GM06990 (cell line): ENCODE data around the gene DIAPH2.

Experiments
- DNase-seq: peaks from one replicate; pipeline ENCODE4 v3.0.0-alpha.2; 2011; ENCODE audit not compliant: insufficient read length; ENCODE audit errors: extremely low read depth
- H3K27me3 ChIP-seq: replicated peaks from 2 replicates; pipeline ENCODE4 v1.6.0; 2011; ENCODE audit warnings: low read length; ENCODE audit not compliant: control insufficient read depth, insufficient read depth
- H3K36me3 ChIP-seq: 2 replicates; pipeline ENCODE4 v1.5.1; 2011; ENCODE audit warnings: low read length; ENCODE audit not compliant: control insufficient read depth, insufficient read depth
- H3K4me3 ChIP-seq: replicated peaks from 2 replicates; pipeline ENCODE4 v1.5.1; 2011; ENCODE audit warnings: low read depth, mild to moderate bottlenecking, control low read depth, low read length
- CTCF ChIP-seq: IDR thresholded peaks from 2 replicates; pipeline ENCODE4 v1.5.1; 2011; ENCODE audit warnings: low read length, control low read depth, mild to moderate bottlenecking, inconsistent platforms; ENCODE audit not compliant: insufficient read depth, poor library complexity, severe bottlenecking

The DIAPH2 gene

GRCh38 chrX:96776966-96777365 is 92.3 kb downstream of the DIAPH2 start:
- H3K36me3 ChIP-seq, result no peaks in the 10 kb centered on the region
- no peak for DNase-seq
- no peaks in the 10 kb centered on the region for H3K27me3 ChIP-seq
- no peak for TF ChIP-seq CTCF
- H3K4me3 ChIP-seq, result no peak overlapping the region

GRCh38 chrX:96791559-96791958 is 106.9 kb downstream of the DIAPH2 start:
- DNase-seq, result no peak
- no peak overlapping the region for H3K4me3 ChIP-seq
- no peaks in the 10 kb centered on the region for H3K36me3 ChIP-seq

GRCh38 chrX:96792047-96792446 is 107.4 kb downstream of the DIAPH2 start:
- TF ChIP-seq CTCF, result no peak
- Histone ChIP-seq H3K4me3 (no peak overlapping the region), H3K36me3 (no peaks in the 10 kb centered on the region), H3K27me3 (no peaks in the 10 kb centered on the region)
- no peak for DNase-seq

More at GRCh38 chrX:96791559-96791958, 106.9 kb downstream of the DIAPH2 start:
- H3K27me3 ChIP-seq, result no peaks in the 10 kb centered on the region
- no peak for TF ChIP-seq CTCF

- TF ChIP-seq CTCF, result no peak
- DNase-seq, result no peak
- Histone ChIP-seq H3K4me3 (no peak overlapping the region), H3K36me3 (no peaks in the 10 kb centered on the region), H3K27me3 (no peaks in the 10 kb centered on the region)
Measured at GRCh38 chrX:96798982-96799381, 114.3 kb downstream of the DIAPH2 start.

GRCh38 chrX:96807318-96807717 is 122.7 kb downstream of the DIAPH2 start:
- H3K27me3 ChIP-seq, result no peaks in the 10 kb centered on the region
- no peak overlapping the region for H3K4me3 ChIP-seq
- H3K36me3 ChIP-seq, result no peaks in the 10 kb centered on the region
- TF ChIP-seq CTCF, result no peak
- DNase-seq, result no peak

DNA sequence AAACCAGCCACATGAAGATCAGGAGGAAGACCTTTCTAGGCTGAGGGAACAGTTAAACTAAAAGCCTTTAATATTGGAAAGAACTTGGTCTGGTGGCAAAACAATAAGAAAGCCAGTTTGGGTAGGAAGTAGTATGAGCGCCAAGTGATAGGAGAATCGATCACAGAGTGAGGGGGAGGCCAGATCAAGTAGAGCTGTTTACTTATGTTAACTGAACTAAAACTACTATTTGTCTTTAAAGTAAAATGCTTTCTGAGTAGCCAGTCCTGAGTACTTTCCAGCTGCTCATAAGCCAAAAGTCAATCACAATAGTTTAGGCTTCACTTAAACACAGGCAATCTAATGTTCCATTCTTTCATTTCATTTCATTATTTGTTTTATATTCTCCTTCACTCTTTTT is 136.3 kb downstream of the DIAPH2 start:
- no peaks in the 10 kb centered on the region for H3K36me3 ChIP-seq
- DNase-seq, result no peak
- H3K27me3 ChIP-seq, result no peaks in the 10 kb centered on the region
- H3K4me3 ChIP-seq, result no peak overlapping the region
- no peak for TF ChIP-seq CTCF
